Caco-2 (cell line): Measurements from ENCODE around the gene KIAA1586. TPM values are rescaled to one million over a fixed set of nuclear protein-coding genes. Genes with fewer than 3 reads are reported as not detected.

ENCODE experiments used
- BruUV-seq: library from RNA; stranded (reverse); fragments of 400-500 nt; replicated peaks from 2 replicates; lab custom pipeline; 2021; lab: Mats Ljungman, UMichigan
- CTCF ChIA-PET: fragments of 300-600 bp; sonication (Branson Sonifier 250); formaldehyde crosslinking; loops from one replicate; lab custom pipeline; 2022; ENCODE audit warnings: antibody characterized with exemption; lab: Charles Lee
- POLR2A ChIA-PET: fragments of 300-600 bp; sonication (Branson Sonifier 250); formaldehyde crosslinking; loops from one replicate; lab custom pipeline; 2022; ENCODE audit warnings: antibody characterized with exemption; lab: Charles Lee
- DNase-seq, 2 experiments: peaks; one replicate each; pipeline versions ENCODE4 v3.0.0 to v3.0.0-alpha.2; 2020 to 2022
- H3K27me3 ChIP-seq: replicated peaks from 2 replicates; pipeline ENCODE4 v1.6.0; 2011; ENCODE audit warnings: low read length; ENCODE audit not compliant: control insufficient read depth, insufficient read depth
- H3K36me3 ChIP-seq: 2 replicates; pipeline ENCODE4 v1.5.1; 2011; ENCODE audit warnings: low read length; ENCODE audit not compliant: control insufficient read depth, insufficient read depth
- H3K4me1 ChIP-seq: fragments of 250-450 bp; sonication (Bioruptor Pico); 2 replicates; pipeline ENCODE4 v1.5.1; 2020; ENCODE audit warnings: mild to moderate bottlenecking
- H3K4me3 ChIP-seq: 2 replicates; pipeline ENCODE4 v1.5.1; 2011; ENCODE audit warnings: low read depth, mild to moderate bottlenecking, control low read depth, low read length
- H3K9me3 ChIP-seq: fragments of 250-450 bp; sonication (Bioruptor Pico); 2 replicates; pipeline ENCODE4 v1.5.1; 2020; ENCODE audit warnings: mild to moderate bottlenecking, moderate library complexity
- H3K27ac Mint-ChIP-seq: one replicate; pipeline ENCODE4 v1.8.0; 2022; ENCODE audit warnings: mixed read lengths; ENCODE audit not compliant: unreplicated experiment
- H3K27me3 Mint-ChIP-seq: one replicate; pipeline ENCODE4 v1.8.0; 2022; ENCODE audit warnings: mixed read lengths; ENCODE audit not compliant: insufficient read depth, unreplicated experiment
- H3K36me3 Mint-ChIP-seq: one replicate; pipeline ENCODE4 v1.8.0; 2022; ENCODE audit warnings: mild to moderate bottlenecking, mixed read lengths; ENCODE audit not compliant: insufficient read depth, unreplicated experiment
- H3K4me1 Mint-ChIP-seq: one replicate; pipeline ENCODE4 v1.8.0; 2022; ENCODE audit warnings: low read depth, mixed read lengths; ENCODE audit not compliant: unreplicated experiment
- H3K4me3 Mint-ChIP-seq: one replicate; pipeline ENCODE4 v1.8.0; 2022; ENCODE audit warnings: mild to moderate bottlenecking, moderate library complexity, mixed read lengths; ENCODE audit not compliant: unreplicated experiment
- H3K9me3 Mint-ChIP-seq: one replicate; pipeline ENCODE4 v1.8.0; 2022; ENCODE audit warnings: mixed read lengths; ENCODE audit not compliant: unreplicated experiment
- CTCF ChIP-seq, 2 experiments: fragments of 200-600 bp in 1 of 2; IDR thresholded peaks; 1 replicate in 1 of 2; 2 replicates in 1 of 2; pipeline versions ENCODE4 v1.5.1 to v1.8.0; 2011 to 2022; ENCODE audit warnings: antibody characterized with exemption in 1 of 2, control low read depth in 1 of 2, inconsistent platforms in 1 of 2, low read depth in 1 of 2, low read length in 1 of 2, mild to moderate bottlenecking in 1 of 2, moderate library complexity in 1 of 2; ENCODE audit not compliant: insufficient read depth in 1 of 2, severe bottlenecking in 1 of 2, unreplicated experiment in 1 of 2
- intact Hi-C: fragments of 100-400 bp; cut with micrococcal nuclease; formaldehyde crosslinking; loops from one replicate; pipeline ENCODE4 v1.10.0; 2022; ENCODE audit not compliant: unreplicated experiment
- total RNA-seq: library from RNA; stranded (reverse); gene quantifications from 2 replicates; pipeline ENCODE4 v1.2.3, GENCODE V29; 2022

KIAA1586 gene
- total RNA-seq, 1 experiment from 2014 or later, result 12.9 TPM

- Mint-ChIP-seq H3K36me3 (peaks cover 7% of the 10 kb centered on the region), H3K9me3 (no peaks in the 10 kb centered on the region), H3K4me1 (no peaks in the 10 kb centered on the region), H3K27ac (no peak overlapping the region), H3K27me3 (no peaks in the 10 kb centered on the region), H3K4me3 (no peak overlapping the region)
- DNase-seq, result no peak
- intact Hi-C loops, result no loop called here
- Histone ChIP-seq H3K27me3 (no peaks in the 10 kb centered on the region), H3K4me3 (no peak overlapping the region), H3K36me3 (no peaks in the 10 kb centered on the region), H3K9me3 (no peaks in the 10 kb centered on the region), H3K4me1 (peaks cover 11% of the 10 kb centered on the region; the same call in 1 of the 2 replicates)
- TF ChIP-seq CTCF (IDR thresholded peaks at IDR 0.05; ENCODE audit: insufficient read depth in 1 of 2, low read depth in 1 of 2, low read length in 1 of 2, severe bottlenecking in 1 of 2, unreplicated experiment in 1 of 2), result no peak
- no TSS peak for BruUV-seq
- CTCF ChIA-PET, result no interaction called here
- POLR2A ChIA-PET, result no interaction called here
Observed at GRCh38 chr6:57068061-57068460, 21.6 kb downstream of the KIAA1586 start.

DNA sequence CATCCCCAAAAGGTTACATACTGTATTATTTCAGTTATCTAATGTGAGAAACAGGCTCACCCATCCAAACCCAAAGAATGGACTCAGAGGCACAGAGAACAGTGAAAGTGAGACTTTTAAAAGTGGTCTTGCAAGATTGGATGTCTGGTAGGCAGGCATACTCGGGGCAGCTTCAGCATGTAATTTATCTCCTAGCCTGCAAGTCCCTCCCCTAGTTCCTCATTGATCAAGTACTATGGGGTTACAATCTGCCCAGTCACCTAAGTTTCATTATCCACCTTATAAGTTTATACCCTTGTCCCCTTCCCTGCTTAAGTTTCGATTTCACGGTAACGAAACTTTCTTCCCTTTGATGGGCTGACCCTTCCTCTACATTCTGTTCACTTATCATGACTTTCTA, 22.7 kb downstream of the KIAA1586 start:
- CTCF ChIA-PET, result no interaction called here
- Mint-ChIP-seq H3K4me1 (no peaks in the 10 kb centered on the region), H3K4me3 (no peak overlapping the region), H3K27ac (no peak overlapping the region), H3K27me3 (no peaks in the 10 kb centered on the region), H3K36me3 (peaks cover 5% of the 10 kb centered on the region), H3K9me3 (no peaks in the 10 kb centered on the region)
- intact Hi-C loops, result no loop called here
- H3K9me3 ChIP-seq, result no peaks in the 10 kb centered on the region
- no peaks in the 10 kb centered on the region for H3K27me3 ChIP-seq
- DNase-seq, result no peak
- no peak overlapping the region for H3K4me3 ChIP-seq
- BruUV-seq, result no TSS peak
- H3K36me3 ChIP-seq, result no peaks in the 10 kb centered on the region
- POLR2A ChIA-PET, result no interaction called here
- TF ChIP-seq CTCF (IDR thresholded peaks at IDR 0.05; ENCODE audit: insufficient read depth in 1 of 2, low read depth in 1 of 2, low read length in 1 of 2, severe bottlenecking in 1 of 2, unreplicated experiment in 1 of 2), result no peak
- H3K4me1 ChIP-seq, result peaks cover 11% of the 10 kb centered on the region; the same call in 1 of the 2 replicates

GRCh38 chr6:57069920-57070331, 23.4 kb downstream of the KIAA1586 start:
- peaks cover 11% of the 10 kb centered on the region; the same call in 1 of the 2 replicates for H3K4me1 ChIP-seq
- intact Hi-C loops, result no loop called here
- H3K27me3 ChIP-seq, result no peaks in the 10 kb centered on the region
- Mint-ChIP-seq H3K4me1 (no peaks in the 10 kb centered on the region), H3K27me3 (no peaks in the 10 kb centered on the region), H3K9me3 (no peaks in the 10 kb centered on the region), H3K4me3 (no peak overlapping the region), H3K27ac (no peak overlapping the region), H3K36me3 (peaks cover 5% of the 10 kb centered on the region)
- no peaks in the 10 kb centered on the region for H3K9me3 ChIP-seq
- TF ChIP-seq CTCF (IDR thresholded peaks at IDR 0.05; ENCODE audit: insufficient read depth in 1 of 2, low read depth in 1 of 2, low read length in 1 of 2, severe bottlenecking in 1 of 2, unreplicated experiment in 1 of 2), result no peak
- DNase-seq, result no peak
- no peaks in the 10 kb centered on the region for H3K36me3 ChIP-seq
- no peak overlapping the region for H3K4me3 ChIP-seq
- POLR2A ChIA-PET, result no interaction called here
- no TSS peak for BruUV-seq
- CTCF ChIA-PET, result no interaction called here
